NCI-H2107 treated with DMSO at 0.1 percent for 48 hours (cell line): ENCODE measurements around the gene NEURL1B.

ENCODE experiments used
- DNase-seq: peaks from one replicate; lab custom pipeline; 2025; ENCODE audit not compliant: unreplicated experiment; lab: John Stamatoyannopoulos, UW

NEURL1B gene

GRCh38 chr5:172730222-172730621 lies 89.2 kb downstream of the NEURL1B start:
- DNase-seq, result no peak

GRCh38 chr5:172730981-172731679 lies 90.1 kb downstream of the NEURL1B start:
- DNase-seq, result no peak

- DNase-seq, result no peak
Observed at GRCh38 chr5:172731680-172732074, 90.6 kb downstream of the NEURL1B start.

GRCh38 chr5:172732201-172732865 lies 91.3 kb downstream of the NEURL1B start:
- no peak for DNase-seq

GRCh38 chr5:172733131-172733973 lies 92.3 kb downstream of the NEURL1B start:
- DNase-seq, result no peak

- no peak for DNase-seq
Observed at GRCh38 chr5:172733974-172734346, 92.9 kb downstream of the NEURL1B start.

GRCh38 chr5:172735141-172735831 lies 94.2 kb downstream of the NEURL1B start:
- DNase-seq, result no peak

- DNase-seq, result no peak
Observed at GRCh38 chr5:172736508-172737135, 95.6 kb downstream of the NEURL1B start.

GRCh38 chr5:172739375-172739774 lies 98.3 kb downstream of the NEURL1B start:
- no peak for DNase-seq

GRCh38 chr5:172740428-172741205 lies 99.6 kb downstream of the NEURL1B start:
- no peak for DNase-seq
